CD4-positive, alpha-beta T cell treated with Interleukin-4 for 4 hours (primary cell): Measurements from ENCODE around the gene MRPL46.
A peak's percentile ranks its signal among the peaks of the same experiment; 100 is the strongest.

Experiments used
- DNase-seq: peaks from one replicate; pipeline ENCODE4 v3.0.0-alpha.2; 2020

MRPL46 gene

GRCh38 chr15:88467073-88467934 lies at the start of gene MRPL46, which contains the start of gene MRPS11:
MRPL46 (minus strand) TSS chr15:88467388; CDS start chr15:88467377, 11 bp downstream.
MRPS11 (plus strand) TSS chr15:88467708; CDS start chr15:88467718, 10 bp downstream.
- peak; percentile 89 for DNase-seq

GRCh38 chr15:88513195-88513594 lies 46.0 kb upstream of the MRPL46 start:
- DNase-seq: no peak

- DNase-seq: no peak
Measured at GRCh38 chr15:88512601-88513000, 45.4 kb upstream of the MRPL46 start.

GRCh38 chr15:88512078-88512477 lies 44.9 kb upstream of the MRPL46 start:
- no peak for DNase-seq

GRCh38 chr15:88511161-88511560 lies 44.0 kb upstream of the MRPL46 start:
- DNase-seq: no peak

- DNase-seq: no peak
Measured at GRCh38 chr15:88509964-88510363, 42.8 kb upstream of the MRPL46 start.

- DNase-seq: no peak
Measured at GRCh38 chr15:88509321-88509720, 42.1 kb upstream of the MRPL46 start.

- no peak for DNase-seq
Measured at GRCh38 chr15:88506628-88507027, 39.4 kb upstream of the MRPL46 start.

GRCh38 chr15:88505721-88506120 lies 38.5 kb upstream of the MRPL46 start:
- DNase-seq: no peak

- DNase-seq: no peak
Measured at GRCh38 chr15:88504445-88504844, 37.3 kb upstream of the MRPL46 start.

GRCh38 chr15:88498996-88499395 lies 31.8 kb upstream of the MRPL46 start:
- DNase-seq: no peak

- no peak for DNase-seq
Measured at GRCh38 chr15:88497109-88497765, 30.0 kb upstream of the MRPL46 start.

GRCh38 chr15:88493844-88494243 lies 26.7 kb upstream of the MRPL46 start:
- DNase-seq: no peak

- DNase-seq: no peak
Measured at GRCh38 chr15:88491158-88491557, 24.0 kb upstream of the MRPL46 start.

GRCh38 chr15:88490036-88490435 lies 22.8 kb upstream of the MRPL46 start:
- DNase-seq: no peak

GRCh38 chr15:88489321-88489720 lies 22.1 kb upstream of the MRPL46 start:
- no peak for DNase-seq

GRCh38 chr15:88487796-88488523 lies 20.8 kb upstream of the MRPL46 start:
- DNase-seq: no peak

GRCh38 chr15:88487178-88487795 lies 20.1 kb upstream of the MRPL46 start:
- DNase-seq: no peak

- DNase-seq: no peak
Measured at GRCh38 chr15:88484682-88485331, 17.6 kb upstream of the MRPL46 start.

- no peak for DNase-seq
Measured at GRCh38 chr15:88482263-88482662, 15.1 kb upstream of the MRPL46 start.

- DNase-seq: no peak
Measured at GRCh38 chr15:88480981-88481380, 13.8 kb upstream of the MRPL46 start.

GRCh38 chr15:88479169-88479568 lies 12.0 kb upstream of the MRPL46 start:
- DNase-seq: no peak
